ENCODE data around the gene MPC1L. TPM values are rescaled to one million over a fixed set of nuclear protein-coding genes. Genes with fewer than 3 reads are reported as not detected.

MPC1L gene
- total RNA-seq, 1 experiment from 2014 or later = not detected

- ATAC-seq = no peak
- TF ChIP-seq TP53 (CRISPR knock-in tag; IDR thresholded peaks at IDR 0.05) (no peak), GTF2I (CRISPR knock-in tag; conservative IDR thresholded peaks at IDR 0.05) (no peak), GRHL2 (CRISPR knock-in tag; IDR thresholded peaks at IDR 0.05; ENCODE audit: insufficient replicate concordance, severe bottlenecking) (no peak), AFF4 (CRISPR knock-in tag; IDR thresholded peaks at IDR 0.05; ENCODE audit: borderline replicate concordance) (no peak), ERG (CRISPR knock-in tag; IDR thresholded peaks at IDR 0.05) (no peak), ETV6 (CRISPR knock-in tag; IDR thresholded peaks at IDR 0.05) (no peak), CREB1 (CRISPR knock-in tag; IDR thresholded peaks at IDR 0.05) (no peak), NR1H2 (CRISPR knock-in tag; IDR thresholded peaks at IDR 0.05) (no peak), ZNF512 (CRISPR knock-in tag; IDR thresholded peaks at IDR 0.05; ENCODE audit: borderline replicate concordance) (no peak), MAX (CRISPR knock-in tag; IDR thresholded peaks at IDR 0.05) (no peak), ZNF138 (CRISPR knock-in tag; conservative IDR thresholded peaks at IDR 0.05) (no peak), HMGXB4 (CRISPR knock-in tag; IDR thresholded peaks at IDR 0.05) (no peak), SMAD4 (CRISPR knock-in tag; IDR thresholded peaks at IDR 0.05) (no peak), MXD4 (CRISPR knock-in tag; IDR thresholded peaks at IDR 0.05; ENCODE audit: borderline replicate concordance) (no peak)
- POLR2A ChIA-PET = no interaction called here
- peaks cover 4% of the 10 kb centered on the region; the same call in 1 of the 2 replicates for H3K27me3 Mint-ChIP-seq (ENCODE audit: low read depth)
- H3K27ac Mint-ChIP-seq = no peak overlapping the region
- H3K9me3 Mint-ChIP-seq = no peaks in the 10 kb centered on the region
- peaks cover 4% of the 10 kb centered on the region; the same call in 1 of the 2 replicates for H3K36me3 Mint-ChIP-seq
- CTCF ChIA-PET = interaction anchor here (0.5 to 1.3 kb wide), 2 partner anchors 79 to 792 kb away, joined by 4 read pairs; no protein-coding TSS in a partner anchor
- no peak for DNase-seq (ENCODE audit: low spot score)
- no peak overlapping the region for H3K4me3 Mint-ChIP-seq
- H3K4me1 Mint-ChIP-seq = peaks cover 6% of the 10 kb centered on the region
These were observed 437 bp downstream of the MPC1L start for GRCh38 chrX:40623665-40624064.

- ATAC-seq (no peak), DNase-seq (ENCODE audit: low spot score) (no peak)
- Mint-ChIP-seq H3K9me3 (no peaks in the 10 kb centered on the region), H3K36me3 (peaks cover 4% of the 10 kb centered on the region), H3K4me1 (peaks cover 6% of the 10 kb centered on the region), H3K27ac (no peak overlapping the region), H3K4me3 (no peak overlapping the region), H3K27me3 (ENCODE audit: low read depth) (peaks cover 4% of the 10 kb centered on the region; the same call in 1 of the 2 replicates)
- CTCF ChIA-PET = no interaction called here
- POLR2A ChIA-PET = no interaction called here
- TF ChIP-seq NR2C2 (CRISPR knock-in tag; IDR thresholded peaks at IDR 0.05) (no peak), CDX4 (CRISPR knock-in tag; IDR thresholded peaks at IDR 0.05; ENCODE audit: borderline replicate concordance) (no peak), ZMAT4 (CRISPR knock-in tag; IDR thresholded peaks at IDR 0.05) (no peak), PREB (CRISPR knock-in tag; IDR thresholded peaks at IDR 0.05; ENCODE audit: borderline replicate concordance) (no peak), RORB (CRISPR knock-in tag; IDR thresholded peaks at IDR 0.05) (no peak), E2F1 (CRISPR knock-in tag; IDR thresholded peaks at IDR 0.05) (no peak)
These were observed 2.1 kb downstream of the MPC1L start for GRCh38 chrX:40625294-40625693.

All from WTC11 (cell line).